ENCODE measurements around the gene ACTR8. TPM values are rescaled to one million over a fixed set of nuclear protein-coding genes. Genes with fewer than 3 reads are reported as not detected.

The ACTR8 gene
- total and polyA plus RNA-seq, 2 of the 13 experiments (the other 11 are each of a cell fraction or from before 2014, with no cell fraction given): 15.5 to 29.0 TPM

- no peak for TF ChIP-seq TRIM22 (IDR thresholded peaks at IDR 0.05)
- no peak for TF ChIP-seq HNRNPUL1 (IDR thresholded peaks at IDR 0.05; ENCODE audit: low read depth, low read length)
- 0 out of 2 replicates have a peak, but pooled peaks have one; percentile 17 for TF ChIP-seq JUND (CRISPR knock-in tag; IDR thresholded peaks at IDR 0.05)
- no peak for TF ChIP-seq NR3C1 (CRISPR knock-in tag; IDR thresholded peaks at IDR 0.05)
- no peak; the same call in 1 of the 2 replicates for TF ChIP-seq ZNF724P (CRISPR knock-in tag; IDR thresholded peaks at IDR 0.05; ENCODE audit: borderline replicate concordance)
- TF ChIP-seq HIVEP1 (CRISPR knock-in tag; IDR thresholded peaks at IDR 0.05): 0 out of 2 replicates have a peak, but pooled peaks have one; percentile 14
- peak; percentile 50; the same call in 1 of the 2 replicates for TF ChIP-seq HNF1A (IDR thresholded peaks at IDR 0.05; ENCODE audit: low read depth)
- peak; percentile 84; the same call in 1 of the 2 replicates for TF ChIP-seq HNF1A (CRISPR knock-in tag; IDR thresholded peaks at IDR 0.05; ENCODE audit: borderline replicate concordance)
- TF ChIP-seq NRL (CRISPR knock-in tag; IDR thresholded peaks at IDR 0.05; ENCODE audit: borderline replicate concordance): peak; percentile 41; the same call in 1 of the 2 replicates
- TF ChIP-seq LCORL (IDR thresholded peaks at IDR 0.05): no peak
- no peak for TF ChIP-seq LCORL (CRISPR knock-in tag; IDR thresholded peaks at IDR 0.05)
- TF ChIP-seq YEATS2 (CRISPR knock-in tag; IDR thresholded peaks at IDR 0.05; ENCODE audit: borderline replicate concordance): peak; percentile 86; the same call in 1 of the 2 replicates
- TF ChIP-seq YY1 (IDR thresholded peaks at IDR 0.05; ENCODE audit: insufficient read depth, insufficient replicate concordance, low read depth, low read length): peak; percentile 81
- no peak for TF ChIP-seq GMEB2 (CRISPR knock-in tag; IDR thresholded peaks at IDR 0.05; ENCODE audit: low read depth)
- TF ChIP-seq MED1 (CRISPR knock-in tag; IDR thresholded peaks at IDR 0.05): no peak; the same call in none of the 2 replicates
- no peak for TF ChIP-seq NFIB (CRISPR knock-in tag; IDR thresholded peaks at IDR 0.05; ENCODE audit: borderline replicate concordance)
- TF ChIP-seq NR2F2 (IDR thresholded peaks at IDR 0.05; ENCODE audit: borderline replicate concordance, low read depth): no peak
- TF ChIP-seq ZNF414 (CRISPR knock-in tag; IDR thresholded peaks at IDR 0.05): no peak
- TF ChIP-seq ZBTB42 (CRISPR knock-in tag; IDR thresholded peaks at IDR 0.05): no peak
- no peak for TF ChIP-seq ZFP36L2 (CRISPR knock-in tag; IDR thresholded peaks at IDR 0.05)
- no peak for TF ChIP-seq NFIC (IDR thresholded peaks at IDR 0.05; ENCODE audit: low read length)
These were observed 9.7 kb upstream of the ACTR8 start, which contains the start of gene SELENOK (continued) for GRCh38 chr3:53891497-53892285.

Data from HepG2 (cell line).